ENCODE data around the gene TNC. TPM values are rescaled to one million over a fixed set of nuclear protein-coding genes. Genes with fewer than 3 reads are reported as not detected.

TNC gene
- total and polyA plus RNA-seq, 3 donors from 2014 or later: 3.3 to 44.0 (median 3.5) TPM

DNA sequence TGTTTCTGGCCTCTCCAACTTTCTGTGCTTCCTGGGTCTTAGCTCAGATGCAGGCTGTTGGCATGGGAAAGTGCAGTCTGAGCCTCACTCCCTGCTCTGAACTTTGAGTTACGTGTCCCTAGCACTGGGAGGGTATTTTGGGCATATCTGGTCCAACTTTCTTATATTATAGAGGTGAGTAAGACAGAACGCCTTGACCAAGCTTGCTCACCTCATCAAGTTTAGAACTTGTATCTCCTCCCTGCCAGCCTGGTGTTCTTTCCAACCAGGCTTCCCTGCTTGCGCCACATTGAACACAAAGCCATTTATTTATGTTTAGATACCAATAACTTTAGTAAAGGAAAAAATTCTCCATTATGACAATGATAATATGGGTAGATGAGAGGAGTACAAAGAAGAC, 33.2 kb downstream of the TNC start:
- no peak overlapping the region for H3K27ac ChIP-seq
- 91 to 92% methylated on average over 3 of the region's 3 CpGs for WGBS, 2 donors
- H3K36me3 ChIP-seq (ENCODE audit: low read depth, missing control alignments): no peaks in the 10 kb centered on the region
- no peaks in the 10 kb centered on the region for H3K27me3 ChIP-seq
- no peak overlapping the region for H3K4me3 ChIP-seq
- H3K4me1 ChIP-seq: no peaks in the 10 kb centered on the region
- no peaks in the 10 kb centered on the region for H3K9me3 ChIP-seq
- DNase-seq: no peak
- intact Hi-C loops (cut with DNase I; ENCODE audit: low total_unique reads): no loop called here
- TF ChIP-seq, protein P1, sequence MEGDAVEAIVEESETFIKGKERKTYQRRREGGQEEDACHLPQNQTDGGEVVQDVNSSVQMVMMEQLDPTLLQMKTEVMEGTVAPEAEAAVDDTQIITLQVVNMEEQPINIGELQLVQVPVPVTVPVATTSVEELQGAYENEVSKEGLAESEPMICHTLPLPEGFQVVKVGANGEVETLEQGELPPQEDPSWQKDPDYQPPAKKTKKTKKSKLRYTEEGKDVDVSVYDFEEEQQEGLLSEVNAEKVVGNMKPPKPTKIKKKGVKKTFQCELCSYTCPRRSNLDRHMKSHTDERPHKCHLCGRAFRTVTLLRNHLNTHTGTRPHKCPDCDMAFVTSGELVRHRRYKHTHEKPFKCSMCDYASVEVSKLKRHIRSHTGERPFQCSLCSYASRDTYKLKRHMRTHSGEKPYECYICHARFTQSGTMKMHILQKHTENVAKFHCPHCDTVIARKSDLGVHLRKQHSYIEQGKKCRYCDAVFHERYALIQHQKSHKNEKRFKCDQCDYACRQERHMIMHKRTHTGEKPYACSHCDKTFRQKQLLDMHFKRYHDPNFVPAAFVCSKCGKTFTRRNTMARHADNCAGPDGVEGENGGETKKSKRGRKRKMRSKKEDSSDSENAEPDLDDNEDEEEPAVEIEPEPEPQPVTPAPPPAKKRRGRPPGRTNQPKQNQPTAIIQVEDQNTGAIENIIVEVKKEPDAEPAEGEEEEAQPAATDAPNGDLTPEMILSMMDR (IDR thresholded peaks at IDR 0.05): no peak
- no peak for TF ChIP-seq POLR2A (IDR thresholded peaks at IDR 0.05)

GRCh38 chr9:115084157-115084556, 33.8 kb downstream of the TNC start:
- Histone ChIP-seq H3K27ac (no peak overlapping the region), H3K27me3 (no peaks in the 10 kb centered on the region), H3K9me3 (no peaks in the 10 kb centered on the region), H3K4me3 (no peak overlapping the region), H3K4me1 (no peaks in the 10 kb centered on the region), H3K36me3 (ENCODE audit: low read depth, missing control alignments) (no peaks in the 10 kb centered on the region)
- no peak for DNase-seq
- 93 to 94% methylated on average over 12 of the region's 12 CpGs for WGBS, 2 donors
- intact Hi-C loops (cut with DNase I; ENCODE audit: low total_unique reads): no loop called here
- TF ChIP-seq POLR2A (IDR thresholded peaks at IDR 0.05): no peak
- TF ChIP-seq, protein P1 (IDR thresholded peaks at IDR 0.05): no peak

DNA sequence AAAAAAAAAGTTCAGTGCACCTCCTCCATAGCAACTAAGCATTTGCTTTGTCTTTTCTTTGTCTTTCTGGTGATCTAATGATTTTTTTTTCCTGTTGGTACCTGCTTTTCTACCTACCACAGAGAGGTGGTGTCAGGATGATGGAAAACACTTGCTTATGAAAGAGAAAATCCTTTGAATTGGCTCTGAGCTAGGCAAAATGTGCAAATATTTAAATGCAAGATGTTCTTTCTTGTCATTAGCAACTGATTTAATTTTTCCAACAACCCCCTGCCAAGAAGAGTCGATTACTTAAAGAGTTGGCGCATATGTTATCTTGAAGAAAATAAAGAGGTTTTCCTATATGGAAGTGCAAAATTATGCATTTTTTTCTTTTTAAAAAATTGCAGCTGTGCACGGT, 37.7 kb downstream of the TNC start:
- H3K27ac ChIP-seq: no peak overlapping the region
- no peaks in the 10 kb centered on the region for H3K9me3 ChIP-seq
- TF ChIP-seq, protein P1 (IDR thresholded peaks at IDR 0.05): no peak
- no peak for TF ChIP-seq POLR2A (IDR thresholded peaks at IDR 0.05)
- intact Hi-C loops (cut with DNase I; ENCODE audit: low total_unique reads): no loop called here
- H3K36me3 ChIP-seq (ENCODE audit: low read depth, missing control alignments): no peaks in the 10 kb centered on the region
- WGBS, 2 donors: 72 to 84% methylated on average over 3 of the region's 3 CpGs
- H3K4me1 ChIP-seq: no peaks in the 10 kb centered on the region
- H3K4me3 ChIP-seq: no peak overlapping the region
- no peak for DNase-seq
- H3K27me3 ChIP-seq: no peaks in the 10 kb centered on the region

DNA sequence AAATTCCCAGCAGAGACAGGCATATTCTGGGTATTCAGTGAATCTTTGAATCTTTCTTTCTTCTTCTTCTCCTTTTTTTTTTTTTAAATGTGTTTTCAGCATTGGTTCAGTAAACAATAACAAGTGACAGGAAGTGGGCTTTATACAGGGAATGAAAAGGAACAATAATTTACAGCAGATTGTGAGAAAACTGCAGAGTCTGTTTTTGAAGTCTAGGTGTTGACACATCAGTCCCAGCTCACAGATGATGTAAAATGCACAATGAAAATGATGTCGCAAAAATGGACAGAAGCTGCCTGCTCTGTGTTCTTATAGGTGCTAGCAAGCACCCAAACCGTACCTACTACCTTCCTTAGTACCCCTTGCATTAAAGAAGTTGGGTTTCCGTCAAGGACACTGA, 38.8 kb downstream of the TNC start:
- TF ChIP-seq POLR2A (IDR thresholded peaks at IDR 0.05): no peak
- TF ChIP-seq, protein P1 (IDR thresholded peaks at IDR 0.05): no peak
- no peak overlapping the region for H3K4me3 ChIP-seq
- H3K4me1 ChIP-seq: no peaks in the 10 kb centered on the region
- H3K27ac ChIP-seq: no peak overlapping the region
- intact Hi-C loops (cut with DNase I; ENCODE audit: low total_unique reads): no loop called here
- H3K9me3 ChIP-seq: no peaks in the 10 kb centered on the region
- no peaks in the 10 kb centered on the region for H3K27me3 ChIP-seq
- 75 to 86% methylated on average over 3 of the region's 3 CpGs for WGBS, 2 donors
- H3K36me3 ChIP-seq (ENCODE audit: low read depth, missing control alignments): no peaks in the 10 kb centered on the region
- no peak for DNase-seq

DNA sequence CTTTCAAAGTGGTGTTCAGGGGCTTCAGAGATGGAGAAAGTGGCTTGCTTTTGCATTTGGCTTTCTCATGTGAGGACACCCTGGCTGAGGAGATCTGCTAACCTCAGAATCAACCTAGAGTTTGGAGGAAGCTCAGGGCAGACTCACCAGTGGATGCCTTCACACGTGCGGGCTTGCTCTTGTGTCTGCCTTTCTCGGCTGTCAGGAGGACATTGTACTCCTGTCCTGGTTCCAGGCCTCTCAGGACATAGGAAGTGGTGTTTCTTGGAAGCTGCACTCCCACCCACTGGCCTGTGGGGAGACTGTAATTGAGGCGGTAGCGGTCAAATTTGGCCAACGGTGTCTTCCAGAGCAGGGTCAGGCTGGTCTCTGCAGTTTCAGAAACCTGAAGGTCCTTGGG, 44.5 kb downstream of the TNC start:
- Histone ChIP-seq H3K9me3 (no peaks in the 10 kb centered on the region), H3K36me3 (ENCODE audit: low read depth, missing control alignments) (no peaks in the 10 kb centered on the region), H3K4me1 (no peaks in the 10 kb centered on the region), H3K27ac (no peak overlapping the region), H3K4me3 (no peak overlapping the region), H3K27me3 (no peaks in the 10 kb centered on the region)
- no peak for TF ChIP-seq POLR2A (IDR thresholded peaks at IDR 0.05)
- TF ChIP-seq, protein P1 (IDR thresholded peaks at IDR 0.05): no peak
- 77 to 84% methylated on average over 5 to 6 of the region's 6 CpGs for WGBS, 2 donors
- DNase-seq: no peak
- intact Hi-C loops (cut with DNase I; ENCODE audit: low total_unique reads): no loop called here
